HS-27A (cell line): ENCODE measurements around the gene MARCHF9.

ENCODE experiments used
- DNase-seq: peaks from one replicate; pipeline ENCODE4 v3.0.0-alpha.2; 2012; ENCODE audit warnings: low read depth, missing footprints

The MARCHF9 gene

GRCh38 chr12:57724003-57724935 lies 30.6 kb upstream of the MARCHF9 start:
- no peak for DNase-seq

DNA sequence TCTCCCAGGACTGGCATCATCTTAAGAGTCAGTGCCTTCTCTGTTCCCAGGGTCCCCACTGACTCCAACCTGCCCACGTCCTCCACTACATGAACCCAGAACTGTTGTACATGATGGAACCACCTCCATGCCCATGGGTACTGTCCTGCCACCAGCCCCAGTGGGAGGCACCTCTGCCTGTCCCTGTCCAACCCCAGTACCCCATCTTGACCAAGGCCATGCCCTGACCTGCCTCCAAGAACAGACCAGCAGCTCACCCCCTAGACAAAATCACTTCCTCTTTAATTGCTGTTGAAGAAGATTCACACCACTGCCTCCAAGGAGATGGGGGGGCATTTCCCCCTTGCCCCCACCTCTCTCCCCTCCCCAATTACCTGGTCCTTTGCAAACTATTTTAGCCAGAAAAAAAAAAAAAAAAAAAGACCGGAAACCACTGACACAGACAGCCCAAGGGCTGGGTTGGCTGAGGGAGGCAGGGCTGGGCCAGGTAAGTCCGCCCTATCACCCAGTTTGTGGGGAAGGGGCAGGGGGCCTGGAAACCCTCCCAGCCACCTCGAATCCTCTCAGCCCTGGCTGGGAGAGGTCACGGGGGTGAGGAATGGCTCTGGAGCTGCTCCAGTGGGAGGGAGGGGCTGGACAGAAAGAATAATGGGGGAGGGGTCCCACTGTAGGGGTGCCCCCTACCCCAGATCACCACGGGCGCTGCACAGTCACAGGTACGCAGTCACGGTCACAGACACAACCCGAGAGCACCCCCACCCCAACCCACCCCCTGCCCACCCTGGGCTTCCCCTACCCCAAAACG lies 29.8 kb upstream of the MARCHF9 start:
- DNase-seq: no peak

DNA sequence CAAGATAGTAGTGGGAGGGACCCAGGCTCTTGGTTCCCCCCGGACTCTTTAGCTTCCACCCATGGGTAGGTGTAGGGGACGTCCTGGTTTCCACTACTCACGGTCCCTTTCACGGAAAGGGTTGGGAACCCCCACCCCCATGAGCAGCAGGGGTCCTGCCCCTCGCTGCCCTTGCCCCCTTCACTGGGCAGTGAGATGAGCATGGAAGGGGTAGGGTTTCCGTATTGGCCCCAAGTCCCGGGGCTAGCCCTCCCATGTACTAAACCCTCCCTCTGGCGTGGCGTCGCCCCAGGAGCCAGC lies 29.1 kb upstream of the MARCHF9 start:
- DNase-seq: no peak

GRCh38 chr12:57726151-57726883 lies 28.6 kb upstream of the MARCHF9 start:
- peak; percentile 68 for DNase-seq

GRCh38 chr12:57726884-57727757 lies 27.8 kb upstream of the MARCHF9 start:
- no peak for DNase-seq

- no peak for DNase-seq
Measured at GRCh38 chr12:57727758-57728395, 27.0 kb upstream of the MARCHF9 start.

DNA sequence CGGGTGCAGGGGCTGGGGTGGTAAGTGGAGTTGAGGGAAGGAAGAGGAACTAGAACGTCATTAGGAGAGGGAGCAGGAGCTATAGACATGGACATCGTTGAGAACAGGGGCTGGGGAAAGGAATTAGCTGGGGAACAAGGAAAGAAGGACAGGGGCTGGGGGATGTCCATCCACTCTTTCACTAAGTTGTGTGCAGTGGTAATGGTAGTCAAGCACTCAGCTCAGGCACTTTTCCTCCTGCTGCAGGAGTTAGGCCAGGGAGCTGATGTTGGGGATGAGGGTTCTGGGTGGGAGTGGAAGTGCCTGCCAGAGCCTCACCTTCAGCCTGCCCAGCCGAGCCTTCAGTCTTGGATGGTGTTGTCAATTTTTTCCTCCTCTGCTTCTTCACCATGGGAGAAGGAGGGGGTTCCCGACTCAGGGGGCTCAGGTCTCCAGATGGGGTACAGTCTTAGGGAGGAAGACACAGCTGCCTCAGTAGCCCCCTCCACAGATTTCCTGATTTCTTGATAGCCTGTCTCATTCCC lies 25.5 kb upstream of the MARCHF9 start:
- no peak for DNase-seq

- no peak for DNase-seq
Measured at GRCh38 chr12:57730336-57731067, 24.4 kb upstream of the MARCHF9 start.

DNA sequence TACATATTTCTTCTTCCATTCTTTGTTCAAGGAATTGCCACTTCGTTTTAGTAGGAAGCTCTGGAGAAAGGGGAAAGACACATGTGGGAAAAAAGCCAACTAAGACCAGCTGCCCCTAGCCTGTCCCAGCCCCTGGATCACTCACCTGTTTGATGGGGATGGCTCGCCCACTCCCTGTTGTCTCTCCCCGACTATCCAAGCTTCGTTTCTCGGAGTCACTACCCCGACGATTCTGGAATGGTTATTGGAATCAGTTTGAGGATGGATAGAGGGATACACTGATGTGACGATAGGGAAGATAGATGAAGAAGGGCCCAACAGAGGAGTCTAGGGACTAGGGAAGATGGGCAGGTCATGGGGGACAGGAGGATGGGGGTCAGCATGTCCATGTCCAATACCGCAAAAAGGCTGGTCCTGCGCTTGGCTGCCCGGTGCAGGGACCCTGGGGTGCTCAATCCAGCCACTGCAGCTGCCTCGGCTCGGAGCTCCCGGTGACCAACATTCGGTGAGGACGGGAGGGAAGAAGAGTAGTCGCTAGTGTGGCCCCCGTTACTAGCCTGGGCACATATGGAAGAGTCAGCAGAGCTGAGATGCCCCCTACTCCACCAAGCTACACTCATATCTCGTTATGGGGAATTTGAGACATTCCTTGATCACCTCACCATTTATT lies 23.4 kb upstream of the MARCHF9 start:
- DNase-seq: no peak

GRCh38 chr12:57732270-57732669 lies 22.6 kb upstream of the MARCHF9 start:
- no peak for DNase-seq

GRCh38 chr12:57732726-57733593 lies 21.9 kb upstream of the MARCHF9 start:
- DNase-seq: no peak

- DNase-seq: no peak
Measured at GRCh38 chr12:57733928-57734327, 21.0 kb upstream of the MARCHF9 start.

- DNase-seq: no peak
Measured at GRCh38 chr12:57734591-57734990, 20.3 kb upstream of the MARCHF9 start.

DNA sequence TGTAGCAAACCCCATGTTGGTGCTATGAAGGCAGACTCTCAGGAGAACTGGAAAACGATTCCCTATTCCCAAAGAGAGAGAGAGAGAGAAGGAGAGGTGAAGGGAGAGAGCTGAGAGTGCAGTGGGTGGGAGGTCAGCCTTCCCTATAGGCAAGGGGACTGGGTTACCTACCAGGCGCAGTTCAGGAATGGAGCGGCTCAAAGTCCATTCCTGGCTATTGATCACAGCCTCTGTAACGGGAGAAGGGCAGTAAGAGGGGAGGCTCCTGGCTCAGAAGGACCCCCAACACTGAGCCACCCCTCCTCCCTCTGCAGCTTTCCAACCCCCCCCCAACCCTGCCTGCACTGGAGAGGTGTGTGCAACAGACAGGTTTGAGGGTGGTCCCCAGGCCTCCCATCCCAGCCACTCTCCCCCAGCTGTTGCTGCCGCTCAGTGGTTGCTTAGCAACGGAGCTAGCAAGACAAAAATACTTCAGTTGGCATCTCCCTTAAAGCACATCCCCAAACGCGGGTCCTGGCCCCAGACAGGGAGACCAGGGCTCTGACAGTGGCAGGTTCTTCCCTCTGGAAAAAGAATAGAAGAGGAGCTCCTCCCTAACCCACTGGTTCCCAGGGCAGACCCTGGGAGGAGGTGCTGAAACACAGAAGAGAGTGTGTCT lies 19.6 kb upstream of the MARCHF9 start:
- DNase-seq: no peak

DNA sequence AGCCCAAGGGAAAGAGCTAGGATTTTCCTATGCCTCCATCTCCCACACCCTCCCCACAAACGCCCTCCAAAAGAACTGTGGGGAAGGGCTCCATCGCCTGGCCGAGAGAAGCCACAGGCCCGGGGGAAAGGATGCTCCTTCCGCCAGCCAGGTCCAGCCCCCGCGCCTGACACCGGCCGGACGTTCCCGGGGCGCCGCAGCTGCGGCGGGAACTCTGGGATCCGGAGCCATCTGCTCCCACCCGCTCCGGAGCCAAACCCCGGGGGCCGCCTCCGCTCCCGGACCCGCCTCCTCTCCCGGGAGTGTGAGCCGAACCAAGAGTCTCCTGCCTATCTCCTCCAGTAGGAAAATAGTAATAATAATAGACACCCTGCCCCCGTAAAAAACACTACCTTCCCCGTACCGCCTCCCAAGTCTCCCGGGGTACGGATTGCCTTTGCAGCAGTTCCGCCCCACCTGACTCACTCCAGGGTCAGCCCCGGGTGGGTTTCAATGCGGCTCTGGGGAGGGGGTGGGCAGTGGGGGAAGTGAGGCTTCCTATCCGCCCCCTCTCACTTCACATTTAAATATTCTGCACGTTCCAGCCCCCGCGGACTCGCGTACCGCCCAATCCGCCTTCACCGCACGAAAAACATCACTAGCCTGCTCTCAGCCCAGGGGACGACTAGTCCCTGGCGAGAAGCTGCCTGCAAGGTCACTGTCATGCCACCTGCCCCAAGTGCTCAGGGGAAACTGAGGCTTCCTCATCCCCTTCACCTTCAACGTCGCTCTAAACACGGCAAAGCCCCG lies 18.8 kb upstream of the MARCHF9 start:
- DNase-seq: no peak

- no peak for DNase-seq
Measured at GRCh38 chr12:57736741-57737466, 18.0 kb upstream of the MARCHF9 start.
